Caki2 (cell line): ENCODE measurements around the gene PIP4K2B. TPM values are rescaled to one million over a fixed set of nuclear protein-coding genes. Genes with fewer than 3 reads are reported as not detected.

Experiments
- DNase-seq: peaks from one replicate; pipeline ENCODE4 v3.0.0-alpha.2; 2015; ENCODE audit warnings: low read depth
- in situ Hi-C: cut with HindIII; loops from 2 replicates; pipeline ENCODE4 v1.10.0; 2016; ENCODE audit warnings: low sequenced_read_pairs, low pct_unique_long_range_greater_than_20kb, mixed read lengths
- total RNA-seq: library from RNA; depleted of rRNA; stranded (reverse); fragments of >200 nt; shearing (Covaris generic); gene quantifications from 2 replicates; pipeline ENCODE4 v1.2.3, GENCODE V29; 2014; ENCODE audit warnings: low replicate concordance

The PIP4K2B gene
- total RNA-seq, 1 experiment from 2014 or later, result 50.6 TPM

GRCh38 chr17:38786372-38786771 is 13.0 kb downstream of the PIP4K2B start:
- in situ Hi-C loops, result no loop called here
- DNase-seq, result no peak

- DNase-seq, result no peak
- in situ Hi-C loops, result no loop called here
These were observed 16.1 kb downstream of the PIP4K2B start for GRCh38 chr17:38783227-38783626.

GRCh38 chr17:38779965-38780752 is 19.2 kb downstream of the PIP4K2B start:
- no peak for DNase-seq
- in situ Hi-C loops, result no loop called here

GRCh38 chr17:38777641-38778250 is 21.6 kb downstream of the PIP4K2B start:
- no peak for DNase-seq
- in situ Hi-C loops, result no loop called here

DNA sequence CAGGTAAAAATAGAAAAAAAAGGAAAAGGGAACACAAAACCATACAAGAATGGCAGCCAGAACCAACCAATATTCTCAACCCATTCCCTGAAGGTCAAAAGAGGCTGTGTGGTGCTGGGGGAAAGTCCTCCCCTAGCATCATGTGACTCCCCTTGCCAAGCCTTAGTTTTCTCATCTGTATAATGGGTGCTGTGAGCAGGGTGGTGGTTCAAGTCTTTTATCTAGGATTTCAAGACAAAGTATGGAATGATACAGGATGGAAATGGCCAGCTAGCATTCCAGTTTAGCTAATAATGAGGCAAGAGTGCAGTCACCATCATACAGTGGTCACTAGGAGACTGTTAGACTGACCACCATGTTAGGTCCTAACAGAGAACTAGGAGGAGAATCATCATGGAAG is 26.1 kb downstream of the PIP4K2B start:
- in situ Hi-C loops, result no loop called here
- no peak for DNase-seq

DNA sequence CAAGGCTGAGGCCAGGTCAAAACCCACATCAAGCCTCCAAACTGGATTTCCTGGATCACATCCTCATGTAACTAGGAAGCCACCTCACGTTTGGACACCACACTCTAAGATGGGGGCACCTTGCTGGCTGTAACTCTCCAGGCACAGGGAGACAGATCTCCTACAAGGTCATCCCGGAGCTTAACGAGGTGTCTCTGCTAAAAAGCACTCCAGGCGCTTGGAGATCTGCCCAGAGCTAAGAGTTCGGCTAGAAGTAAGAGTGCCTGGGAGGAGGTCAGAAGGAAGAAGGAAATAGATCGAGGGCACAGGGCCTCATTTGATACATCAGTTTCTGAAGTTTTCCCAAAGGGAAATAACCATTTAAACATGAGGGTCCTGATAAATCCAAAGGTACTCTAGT is 30.9 kb downstream of the PIP4K2B start:
- no peak for DNase-seq
- in situ Hi-C loops, result no loop called here

DNA sequence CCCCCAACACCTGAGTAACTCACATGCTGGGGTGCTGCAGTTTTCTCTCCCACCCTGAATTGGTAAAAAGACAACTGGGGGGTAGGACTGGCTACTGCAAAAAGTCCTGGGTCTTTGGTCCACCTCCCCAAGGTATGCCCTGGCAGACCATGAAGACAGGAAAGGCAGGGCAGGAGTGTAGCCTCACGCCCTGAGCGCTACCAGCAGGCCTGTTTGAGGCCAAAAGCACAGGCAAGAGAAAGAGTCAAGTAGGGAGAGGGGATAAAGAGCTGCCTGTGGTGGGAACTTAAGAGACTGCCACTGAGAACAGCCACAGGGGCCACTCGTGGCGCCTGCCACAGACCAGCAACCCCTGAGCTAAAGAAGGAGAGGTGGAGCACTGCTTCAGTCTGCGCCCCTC is 33.0 kb downstream of the PIP4K2B start:
- no peak for DNase-seq
- in situ Hi-C loops, result no loop called here

DNA sequence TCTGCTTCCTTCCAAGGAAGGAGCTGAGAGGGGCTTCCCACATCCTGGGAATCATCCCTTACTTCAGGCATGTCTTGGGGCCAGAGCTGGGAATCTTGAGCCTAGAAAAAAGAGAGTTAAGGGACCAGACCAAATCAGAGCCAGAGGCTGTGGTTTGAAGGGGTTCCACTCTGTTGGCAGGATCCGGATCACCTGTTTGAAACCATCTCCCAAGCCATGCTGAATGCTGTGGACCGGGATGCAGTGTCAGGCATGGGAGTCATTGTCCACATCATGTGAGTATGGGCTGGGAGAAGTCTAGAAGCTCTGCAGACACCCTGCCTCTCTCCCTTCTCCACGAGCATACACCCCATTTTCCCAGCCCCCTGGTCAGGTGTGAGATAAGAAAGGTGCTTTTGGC is 37.1 kb downstream of the PIP4K2B start:
- in situ Hi-C loops, result no loop called here
- DNase-seq, result no peak

- in situ Hi-C loops, result no loop called here
- DNase-seq, result peak; percentile 36
These were observed 37.7 kb downstream of the PIP4K2B start for GRCh38 chr17:38761612-38762011.

GRCh38 chr17:38753071-38753506 is 46.3 kb downstream of the PIP4K2B start:
- DNase-seq, result no peak
- in situ Hi-C loops, result no loop called here

GRCh38 chr17:38752308-38753070 is 46.9 kb downstream of the PIP4K2B start, which contains the start of gene PSMB3:
TSS of gene PSMB3 (plus strand) at chr17:38752741. CDS start at chr17:38752827, 86 bp downstream.
- peak; percentile 99 for DNase-seq
- in situ Hi-C loops, result no loop called here

GRCh38 chr17:38751808-38752307 is 47.5 kb downstream of the PIP4K2B start:
- peak; percentile 86 for DNase-seq
- in situ Hi-C loops, result no loop called here

- in situ Hi-C loops, result no loop called here
These were observed 48.1 kb downstream of the PIP4K2B start for GRCh38 chr17:38751144-38751807.

DNA sequence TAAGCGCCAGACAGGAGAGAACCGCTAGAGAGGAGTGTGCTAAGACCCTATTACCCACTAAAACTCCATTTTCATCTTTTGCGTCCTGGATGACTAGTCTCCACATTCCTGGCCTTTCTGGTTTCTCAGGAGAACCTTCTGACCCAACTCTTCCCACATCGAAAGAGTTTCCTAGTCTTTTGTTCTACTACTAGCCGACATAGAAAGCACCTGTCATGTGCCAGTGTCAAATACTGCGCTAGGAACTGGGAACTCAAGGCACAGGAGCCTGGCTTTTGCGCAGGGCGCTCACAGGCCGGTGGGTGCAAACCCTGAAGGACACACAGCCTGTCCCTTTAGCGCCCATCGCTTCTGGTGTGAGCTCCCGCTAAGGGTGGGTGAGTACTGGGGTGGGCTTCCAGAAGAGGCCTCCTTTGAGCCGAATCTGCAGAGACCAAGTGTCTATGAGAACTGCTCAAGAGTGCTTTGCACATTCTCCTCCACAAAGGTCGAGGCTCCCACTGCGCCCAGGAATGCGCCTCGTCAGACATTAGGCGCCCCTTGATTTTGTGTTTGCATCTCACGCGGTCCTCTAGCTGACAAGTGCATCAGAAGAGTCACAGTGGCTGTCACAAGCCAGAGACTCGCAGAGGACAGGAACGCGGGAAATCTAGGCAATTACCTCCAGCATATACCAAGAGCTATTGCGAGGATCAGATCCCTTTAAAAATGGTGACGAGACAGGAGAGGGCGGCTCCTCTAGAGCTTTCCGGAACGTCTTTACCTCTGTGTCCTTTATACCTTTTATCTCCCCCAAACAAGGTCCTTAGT is 48.8 kb downstream of the PIP4K2B start:
- peak; percentile 45 for DNase-seq
- in situ Hi-C loops, result no loop called here

More at GRCh38 chr17:38751144-38751807, 48.1 kb downstream of the PIP4K2B start:
- DNase-seq, result no peak

- in situ Hi-C loops, result no loop called here
- DNase-seq, result no peak
These were observed 49.4 kb downstream of the PIP4K2B start for GRCh38 chr17:38750044-38750311.

DNA sequence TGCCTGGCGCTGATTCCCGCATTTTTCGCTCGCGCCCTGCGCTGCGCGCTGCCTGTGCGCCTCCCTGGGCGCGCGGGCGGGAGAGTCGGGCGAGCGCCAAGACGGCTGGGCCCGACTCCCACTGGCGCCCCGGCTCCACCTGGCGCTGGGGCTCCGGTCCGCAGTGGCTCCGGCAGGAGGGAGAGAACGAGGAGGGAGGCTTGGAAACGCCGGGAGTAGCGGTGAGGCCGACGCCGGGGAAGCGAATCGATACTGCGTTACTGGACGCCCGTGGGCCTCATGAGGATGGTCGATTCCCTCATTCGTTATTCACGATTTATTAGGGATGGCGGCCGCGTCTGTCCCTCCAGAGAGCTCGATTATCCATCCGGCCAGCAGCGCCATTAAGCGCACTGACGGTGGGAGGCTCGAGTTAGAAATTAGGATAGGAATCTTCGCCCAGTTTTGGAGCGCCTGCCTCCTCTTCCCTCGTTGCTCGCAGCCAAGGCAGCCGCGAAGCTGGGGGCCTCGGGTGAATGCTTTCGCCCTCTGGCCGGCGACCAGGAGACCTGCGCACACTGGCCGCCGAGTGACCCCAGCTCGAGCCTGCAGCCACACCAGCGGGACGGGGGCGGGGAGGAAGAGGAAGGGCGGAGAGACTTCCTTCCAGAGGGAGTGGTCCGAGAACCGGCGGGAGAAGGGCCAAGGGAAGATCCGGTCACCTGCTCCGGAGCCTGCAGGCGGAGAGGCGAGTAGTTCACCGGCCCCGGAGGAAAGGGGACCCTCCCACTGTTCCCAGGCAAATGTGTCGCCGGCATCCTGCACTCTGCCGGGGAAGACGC is 49.9 kb downstream of the PIP4K2B start:
- peak; percentile 95 for DNase-seq
- in situ Hi-C loops, result no loop called here

DNA sequence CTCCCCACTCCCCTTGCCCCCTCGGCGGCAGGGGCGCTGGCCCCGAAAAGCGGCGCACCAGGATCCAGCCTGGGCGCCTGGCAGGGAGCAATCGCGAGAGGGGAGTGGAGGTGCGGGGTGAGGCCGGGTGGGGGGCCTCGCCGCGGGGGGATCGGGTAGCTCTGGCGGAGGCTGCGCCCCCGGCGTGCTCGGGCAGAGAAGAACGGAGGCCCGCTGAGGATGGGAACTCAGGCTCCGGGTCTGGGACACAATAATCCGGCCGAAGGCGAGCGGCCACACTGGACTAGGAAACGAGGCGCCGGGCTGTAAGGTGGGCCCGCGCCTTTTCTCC is 50.5 kb downstream of the PIP4K2B start:
- no peak for DNase-seq
- in situ Hi-C loops, result no loop called here
